GM18511 (cell line): ENCODE data around the gene IKZF3.
"Not testable (repeated sequence)": the region's sequence is repeated elsewhere in the genome, so short reads cannot be mapped to it uniquely, and the experiment has no call there.

Experiments
- ATAC-seq: cut with Tn5 transposase; IDR thresholded peaks from one replicate; pipeline ENCODE4 v1.9.1; 2021; ENCODE audit warnings: mild to moderate bottlenecking, moderate library complexity; ENCODE audit not compliant: unreplicated experiment

The IKZF3 gene

GRCh38 chr17:39863918-39864746 is at the start of gene IKZF3:
Gene IKZF3 (minus strand): TSS chr17:39864312. CDS start chr17:39864126, 186 bp downstream.
- no peak for ATAC-seq

- ATAC-seq: no peak
These were observed 44.8 kb upstream of the IKZF3 start for GRCh38 chr17:39908789-39909352.

GRCh38 chr17:39904990-39905288 is 40.8 kb upstream of the IKZF3 start:
- ATAC-seq: no peak

- no peak for ATAC-seq
These were observed 39.2 kb upstream of the IKZF3 start for GRCh38 chr17:39903158-39903884.

- ATAC-seq: not testable (repeated sequence)
These were observed 37.9 kb upstream of the IKZF3 start for GRCh38 chr17:39902027-39902426.

- ATAC-seq: no peak
These were observed 35.1 kb upstream of the IKZF3 start for GRCh38 chr17:39899215-39899614.

GRCh38 chr17:39898088-39898487 is 34.0 kb upstream of the IKZF3 start:
- no peak for ATAC-seq

- ATAC-seq: no peak
These were observed 30.7 kb upstream of the IKZF3 start for GRCh38 chr17:39894681-39895376.

GRCh38 chr17:39889200-39889599 is 25.1 kb upstream of the IKZF3 start:
- ATAC-seq: no peak

- no peak for ATAC-seq
These were observed 23.0 kb upstream of the IKZF3 start for GRCh38 chr17:39887078-39887477.

- not testable (repeated sequence) for ATAC-seq
These were observed 22.0 kb upstream of the IKZF3 start for GRCh38 chr17:39886102-39886501.

GRCh38 chr17:39872751-39873150 is 8.6 kb upstream of the IKZF3 start:
- no peak for ATAC-seq

- ATAC-seq: no peak
These were observed 7.7 kb upstream of the IKZF3 start for GRCh38 chr17:39871801-39872200.

GRCh38 chr17:39870776-39871175 is 6.7 kb upstream of the IKZF3 start:
- ATAC-seq: no peak

GRCh38 chr17:39868554-39868942 is 4.4 kb upstream of the IKZF3 start:
- ATAC-seq: no peak

- no peak for ATAC-seq
These were observed 3.9 kb upstream of the IKZF3 start, which contains the start of gene ZPBP2 for GRCh38 chr17:39867880-39868553. Gene ZPBP2 (plus strand): TSS chr17:39868202. CDS start chr17:39868355, 153 bp downstream.

- ATAC-seq: peak; percentile 70
These were observed 3.2 kb upstream of the IKZF3 start for GRCh38 chr17:39867084-39867879.

GRCh38 chr17:39866013-39866730 is 2.1 kb upstream of the IKZF3 start:
- no peak for ATAC-seq

- ATAC-seq: no peak
These were observed 731 bp downstream of the IKZF3 start for GRCh38 chr17:39863244-39863917.
